Subcutaneous abdominal adipose tissue (tissue), 5 donors: ENCODE measurements around the gene CEACAM1.

Experiments used
- H3K27ac ChIP-seq: one replicate; pipeline ENCODE4 v1.7.0; 2013; ENCODE audit warnings: low read depth, mild to moderate bottlenecking, inconsistent platforms, low read length, moderate library complexity
- H3K27me3 ChIP-seq, 5 donors: one replicate each; pipeline ENCODE4 v1.7.0; 2013; ENCODE audit warnings: low read length in 5 of 5, inconsistent platforms in 1 of 5; ENCODE audit not compliant: control insufficient read depth in 5 of 5, insufficient read depth in 4 of 5
- H3K36me3 ChIP-seq, 5 donors: one replicate each; pipeline ENCODE4 v1.7.0; 2013; ENCODE audit warnings: low read length in 5 of 5; ENCODE audit not compliant: control insufficient read depth in 5 of 5, insufficient read depth in 5 of 5
- H3K4me1 ChIP-seq, 5 donors: one replicate each; pipeline ENCODE4 v1.7.0; 2013; ENCODE audit warnings: low read length in 5 of 5, mild to moderate bottlenecking in 3 of 5, moderate library complexity in 1 of 5; ENCODE audit not compliant: control insufficient read depth in 5 of 5, insufficient read depth in 5 of 5
- H3K4me3 ChIP-seq, 5 donors: one replicate each; pipeline ENCODE4 v1.7.0; 2013; ENCODE audit warnings: low read length in 5 of 5, low read depth in 1 of 5
- H3K9ac ChIP-seq, 5 donors: one replicate each; pipeline ENCODE4 v1.7.0; 2013; ENCODE audit warnings: low read length in 5 of 5, mild to moderate bottlenecking in 4 of 5, moderate library complexity in 3 of 5
- H3K9me3 ChIP-seq, 5 donors: one replicate each; pipeline ENCODE4 v1.7.0; 2013; ENCODE audit warnings: low read length in 5 of 5; ENCODE audit not compliant: control insufficient read depth in 5 of 5
- donor health status: healthy.
- donor health status: healthy.
- donor health status: healthy.
- donor health status: healthy.
- donor health status: healthy.

CEACAM1 gene

DNA sequence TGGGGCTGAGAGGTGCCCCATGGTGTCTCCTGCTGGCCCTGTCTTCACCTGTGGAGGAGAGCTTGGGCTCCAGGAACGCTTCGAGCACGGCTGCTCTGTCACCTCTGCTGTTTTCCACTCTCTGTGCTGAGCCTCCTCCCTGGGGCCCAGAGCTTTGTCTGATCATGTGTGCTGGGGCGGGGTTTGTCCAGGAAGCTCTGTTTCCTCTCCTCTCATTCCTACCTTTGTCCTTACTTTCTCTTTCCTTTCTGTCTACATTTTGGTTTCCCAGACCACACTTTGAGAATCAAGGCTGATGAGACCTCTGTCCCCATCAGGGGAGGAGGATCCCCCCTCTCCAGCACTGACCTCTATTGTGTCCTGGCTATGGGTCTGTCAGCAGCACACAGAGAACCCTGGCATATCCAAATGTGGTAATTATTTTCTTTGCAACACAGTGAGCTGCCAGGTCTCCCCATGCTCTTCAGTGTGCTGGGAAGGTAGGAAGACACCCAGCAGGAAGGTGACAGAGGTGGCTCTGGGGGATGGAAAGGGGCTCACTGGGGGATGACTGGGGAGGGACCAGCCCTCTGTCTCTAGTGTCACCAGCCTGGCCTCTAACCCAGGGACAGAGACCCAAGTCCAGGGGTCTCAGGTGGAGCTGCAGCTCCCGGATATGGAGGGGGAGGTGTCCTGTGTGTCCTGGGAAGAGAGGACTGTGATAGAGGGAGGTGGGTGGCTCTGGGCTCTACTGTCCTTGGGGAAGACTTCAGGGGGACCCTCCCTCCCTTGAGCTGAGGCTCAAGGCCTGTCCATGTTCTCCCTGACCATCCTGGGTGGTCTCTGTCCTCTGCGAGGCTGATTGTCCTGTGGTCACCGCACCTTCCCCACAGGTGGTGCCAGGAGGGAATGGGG is at the start of gene CEACAM1:
Gene CEACAM1 (minus strand): TSS at position 128 of the 894 bp plus-strand sequence. CDS start 107 bp downstream, at position 21.
- Histone ChIP-seq H3K9me3 (no peaks in the 10 kb centered on the region), H3K9ac (peak within 1 kb of the TSS in 3 of 5 donors; percentile 31 to 78 (median 69)), H3K27ac (peak within 1 kb of the TSS; percentile 75), H3K36me3 (peaks cover 3 to 9% (median 6%) of the 10 kb centered on the region in 5 donors), H3K4me3 (peak within 1 kb of the TSS in 4 of 5 donors; percentile 33 to 60 (median 44)), H3K4me1 (peaks cover 2 to 47% (median 20%) of the 10 kb centered on the region in 5 donors), H3K27me3 (no peaks in the 10 kb centered on the region)

DNA sequence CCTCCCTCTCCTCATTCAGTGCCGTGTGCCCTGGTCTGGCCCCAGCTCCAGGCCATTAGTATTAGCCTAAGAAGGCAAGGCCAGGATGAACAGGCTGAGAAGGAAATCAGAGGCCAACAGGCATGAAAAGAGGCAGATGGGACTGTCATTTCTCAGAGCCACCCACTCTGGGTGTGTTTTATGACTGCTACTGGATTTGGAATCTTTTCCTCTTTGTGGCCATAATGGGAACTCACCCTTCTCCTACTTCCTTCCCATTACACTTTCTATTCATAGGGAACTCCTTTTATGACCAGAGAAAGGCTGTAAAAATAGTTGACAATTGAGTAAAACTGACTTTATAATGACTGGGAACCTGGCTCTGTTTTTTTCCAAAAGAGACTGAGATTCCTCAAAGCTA is 48.7 kb upstream of the CEACAM1 start:
- H3K9me3 ChIP-seq: no peaks in the 10 kb centered on the region
- peaks cover 4 to 16% (median 10%) of the 10 kb centered on the region in 5 donors for H3K4me1 ChIP-seq
- no peak overlapping the region for H3K4me3 ChIP-seq
- no peaks in the 10 kb centered on the region for H3K27me3 ChIP-seq
- H3K36me3 ChIP-seq: no peaks in the 10 kb centered on the region
- H3K27ac ChIP-seq: no peak overlapping the region
- H3K9ac ChIP-seq: no peak overlapping the region

- H3K36me3 ChIP-seq: no peaks in the 10 kb centered on the region
- H3K9ac ChIP-seq: no peak overlapping the region
- H3K4me1 ChIP-seq: peaks cover 4 to 16% (median 10%) of the 10 kb centered on the region in 5 donors
- no peak overlapping the region for H3K4me3 ChIP-seq
- H3K27me3 ChIP-seq: no peaks in the 10 kb centered on the region
- H3K9me3 ChIP-seq: no peaks in the 10 kb centered on the region
- no peak overlapping the region for H3K27ac ChIP-seq
These were observed 48.0 kb upstream of the CEACAM1 start for GRCh38 chr19:42576241-42576640.

- Histone ChIP-seq H3K27ac (no peak overlapping the region), H3K4me1 (peaks cover 4 to 16% (median 10%) of the 10 kb centered on the region in 5 donors), H3K9ac (no peak overlapping the region), H3K9me3 (no peaks in the 10 kb centered on the region), H3K27me3 (no peaks in the 10 kb centered on the region), H3K4me3 (no peak overlapping the region), H3K36me3 (no peaks in the 10 kb centered on the region)
These were observed 45.4 kb upstream of the CEACAM1 start for GRCh38 chr19:42573642-42574041.

DNA sequence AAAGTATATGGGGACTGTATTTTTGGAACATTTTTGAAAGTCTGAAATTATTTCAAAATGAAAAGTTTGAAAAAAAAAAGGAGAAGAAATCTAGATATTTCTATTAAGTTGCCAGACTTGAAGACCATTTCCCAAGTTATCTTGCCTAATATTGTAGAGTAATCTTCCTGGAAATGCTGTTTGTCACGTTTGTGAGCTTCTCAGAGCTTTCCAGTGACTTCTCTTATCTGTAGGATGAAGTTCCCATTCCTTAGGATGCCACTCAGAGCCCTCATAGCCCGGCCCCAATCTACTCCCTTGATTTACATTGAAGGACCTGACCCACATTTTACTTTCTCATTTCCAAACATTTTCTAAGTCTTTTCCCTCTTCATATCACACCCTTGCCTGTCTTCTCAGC is 42.8 kb upstream of the CEACAM1 start:
- Histone ChIP-seq H3K9me3 (no peaks in the 10 kb centered on the region), H3K36me3 (no peaks in the 10 kb centered on the region), H3K27ac (no peak overlapping the region), H3K27me3 (no peaks in the 10 kb centered on the region), H3K4me3 (no peak overlapping the region), H3K9ac (no peak overlapping the region), H3K4me1 (peaks cover 0 to 17% (median 5%) of the 10 kb centered on the region in 5 donors)

GRCh38 chr19:42569193-42569592 is 40.9 kb upstream of the CEACAM1 start:
- no peaks in the 10 kb centered on the region for H3K27me3 ChIP-seq
- no peak overlapping the region for H3K27ac ChIP-seq
- H3K36me3 ChIP-seq: no peaks in the 10 kb centered on the region
- H3K4me1 ChIP-seq: peaks cover 5 to 33% (median 21%) of the 10 kb centered on the region in 5 donors
- H3K9ac ChIP-seq: no peak overlapping the region
- H3K4me3 ChIP-seq: no peak overlapping the region
- H3K9me3 ChIP-seq: no peaks in the 10 kb centered on the region

DNA sequence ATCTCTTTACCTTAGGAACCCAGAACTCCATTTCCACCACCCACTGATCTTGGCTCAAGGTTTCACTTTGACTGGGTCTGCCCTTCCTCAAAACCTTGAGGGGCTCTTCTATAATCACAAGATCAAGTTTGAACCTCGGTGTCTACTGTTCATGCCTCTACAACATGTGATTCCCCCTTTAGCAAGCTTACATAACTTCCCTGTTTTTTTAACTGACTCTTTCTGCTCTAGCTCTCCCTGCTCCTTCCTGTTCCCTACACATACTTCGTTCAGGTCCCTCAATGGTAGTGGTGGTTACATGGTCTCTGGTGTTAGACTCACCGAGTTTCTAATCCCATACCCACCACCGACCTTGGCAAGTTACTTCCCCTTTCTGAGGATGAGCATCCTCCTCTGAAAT is 39.7 kb upstream of the CEACAM1 start:
- H3K27me3 ChIP-seq: no peaks in the 10 kb centered on the region

DNA sequence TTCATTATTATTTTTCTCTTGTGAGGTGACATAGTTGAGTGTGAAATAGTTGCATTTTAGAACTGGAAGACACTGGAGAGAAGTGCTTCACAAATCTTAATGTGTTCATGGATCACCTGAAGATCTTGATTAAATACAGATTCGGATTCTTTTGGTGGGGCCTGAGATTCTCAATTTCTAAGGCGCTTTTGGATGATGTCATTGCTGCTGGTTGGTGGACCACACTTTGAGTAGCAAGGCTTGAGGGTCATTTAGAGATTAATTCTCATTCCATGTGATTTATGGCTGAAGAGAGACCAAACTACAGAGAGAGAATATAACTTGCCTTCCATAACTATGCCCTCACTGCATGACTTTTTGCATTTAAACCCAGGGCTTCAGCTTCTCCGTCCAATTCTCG is 39.3 kb upstream of the CEACAM1 start:
- no peaks in the 10 kb centered on the region for H3K9me3 ChIP-seq
- H3K4me1 ChIP-seq: peaks cover 5 to 43% (median 30%) of the 10 kb centered on the region in 5 donors
- no peak overlapping the region for H3K4me3 ChIP-seq
- no peaks in the 10 kb centered on the region for H3K36me3 ChIP-seq
- peak overlapping the region in 1 of 5 donors; percentile 53 for H3K9ac ChIP-seq
- no peaks in the 10 kb centered on the region for H3K27me3 ChIP-seq
- H3K27ac ChIP-seq: peak overlapping the region; percentile 37

More for the DNA sequence above, 39.7 kb upstream of the CEACAM1 start:
- Histone ChIP-seq H3K9ac (no peak overlapping the region), H3K27ac (no peak overlapping the region), H3K4me1 (peaks cover 5 to 43% (median 30%) of the 10 kb centered on the region in 5 donors), H3K36me3 (no peaks in the 10 kb centered on the region), H3K9me3 (no peaks in the 10 kb centered on the region), H3K4me3 (no peak overlapping the region)

GRCh38 chr19:42563352-42564210 is 35.3 kb upstream of the CEACAM1 start:
- peaks cover 5 to 50% (median 33%) of the 10 kb centered on the region in 5 donors for H3K4me1 ChIP-seq
- H3K9ac ChIP-seq: peak overlapping the region in 1 of 5 donors; percentile 55
- no peaks in the 10 kb centered on the region for H3K9me3 ChIP-seq
- H3K27ac ChIP-seq: peak overlapping the region; percentile 89
- no peaks in the 10 kb centered on the region for H3K27me3 ChIP-seq
- H3K36me3 ChIP-seq: no peaks in the 10 kb centered on the region
- no peak overlapping the region for H3K4me3 ChIP-seq
